SK-N-MC (cell line): ENCODE measurements around the gene TTC9C.

ENCODE experiments used
- EZH2 ChIP-seq: fragments of 200-600 bp; sonication (generic); IDR thresholded peaks from one replicate; pipeline ENCODE4 v1.6.1; 2017; ENCODE audit warnings: antibody characterized with exemption
- FOXP2 ChIP-seq: optimal IDR thresholded peaks from 2 replicates; pipeline ENCODE3; 2011; ENCODE audit warnings: mild to moderate bottlenecking, moderate library complexity; ENCODE audit not compliant: insufficient read depth; ENCODE audit errors: extremely low read length, control extremely low read depth
- POLR2AphosphoS5 ChIP-seq: IDR thresholded peaks from 2 replicates; pipeline ENCODE4 v1.6.1; 2012; ENCODE audit warnings: mild to moderate bottlenecking, low read depth, low read length, borderline replicate concordance

GRCh38 chr11:62687508-62688396 is 40.5 kb upstream of the TTC9C start:
- no peak for TF ChIP-seq EZH2
- TF ChIP-seq POLR2AphosphoS5: no peak
- no peak for TF ChIP-seq FOXP2
